ENCODE measurements around the gene RGL1. TPM values are rescaled to one million over a fixed set of nuclear protein-coding genes. Genes with fewer than 3 reads are reported as not detected.

Gene RGL1
- total and polyA plus RNA-seq, 2 donors (not counting 3 experiments of a cell fraction or from before 2014, with no cell fraction given), result 19.8 to 35.3 TPM

DNA sequence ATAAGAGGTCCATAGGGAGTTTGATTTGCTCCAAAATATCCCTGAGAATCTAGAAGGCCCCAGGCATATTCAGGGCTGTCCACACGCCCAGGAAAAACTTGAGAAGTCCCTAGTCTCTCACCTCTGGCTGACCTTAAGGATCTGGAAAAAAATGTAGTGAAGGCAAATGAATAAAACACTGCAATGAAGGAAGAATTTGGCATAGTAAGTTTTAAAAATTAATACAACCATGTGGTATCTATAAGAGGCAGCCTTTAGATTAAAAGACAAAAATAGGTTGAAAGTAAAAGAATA lies 141.3 kb downstream of the RGL1 start:
- no peaks in the 10 kb centered on the region for H3K9me3 ChIP-seq (replicated peaks; ENCODE audit: control insufficient read depth, insufficient read depth, low read length)
- H3K9ac ChIP-seq (replicated peaks; ENCODE audit: extremely low read depth, insufficient read depth, low read length), result no peak overlapping the region
- H3K4me1 ChIP-seq (ENCODE audit: control insufficient read depth, extremely low read depth, insufficient read depth, low read length), result no peaks in the 10 kb centered on the region
- intact Hi-C loops (cut with micrococcal nuclease), result no loop called here
- H3K27ac ChIP-seq (ENCODE audit: insufficient read depth, low read depth, low read length), result no peak overlapping the region
- H3K4me3 ChIP-seq (replicated peaks in 1 of 3; ENCODE audit: insufficient read depth in 1 of 3, low read depth in 1 of 3, low read length in 3 of 3), result no peak overlapping the region
- H3K36me3 ChIP-seq (ENCODE audit: control insufficient read depth in 2 of 2, extremely low read depth in 1 of 2, insufficient read depth in 2 of 2, low read length in 2 of 2), result no peaks in the 10 kb centered on the region
- H3K79me2 ChIP-seq (ENCODE audit: control insufficient read depth, insufficient read depth, low read length), result no peaks in the 10 kb centered on the region
- TF ChIP-seq, protein P1, sequence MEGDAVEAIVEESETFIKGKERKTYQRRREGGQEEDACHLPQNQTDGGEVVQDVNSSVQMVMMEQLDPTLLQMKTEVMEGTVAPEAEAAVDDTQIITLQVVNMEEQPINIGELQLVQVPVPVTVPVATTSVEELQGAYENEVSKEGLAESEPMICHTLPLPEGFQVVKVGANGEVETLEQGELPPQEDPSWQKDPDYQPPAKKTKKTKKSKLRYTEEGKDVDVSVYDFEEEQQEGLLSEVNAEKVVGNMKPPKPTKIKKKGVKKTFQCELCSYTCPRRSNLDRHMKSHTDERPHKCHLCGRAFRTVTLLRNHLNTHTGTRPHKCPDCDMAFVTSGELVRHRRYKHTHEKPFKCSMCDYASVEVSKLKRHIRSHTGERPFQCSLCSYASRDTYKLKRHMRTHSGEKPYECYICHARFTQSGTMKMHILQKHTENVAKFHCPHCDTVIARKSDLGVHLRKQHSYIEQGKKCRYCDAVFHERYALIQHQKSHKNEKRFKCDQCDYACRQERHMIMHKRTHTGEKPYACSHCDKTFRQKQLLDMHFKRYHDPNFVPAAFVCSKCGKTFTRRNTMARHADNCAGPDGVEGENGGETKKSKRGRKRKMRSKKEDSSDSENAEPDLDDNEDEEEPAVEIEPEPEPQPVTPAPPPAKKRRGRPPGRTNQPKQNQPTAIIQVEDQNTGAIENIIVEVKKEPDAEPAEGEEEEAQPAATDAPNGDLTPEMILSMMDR (IDR thresholded peaks at IDR 0.05; ENCODE audit: extremely low read depth in 1 of 2, insufficient read depth in 1 of 2, low read depth in 1 of 2, low read length in 2 of 2), result no peak
- TF ChIP-seq EZH2 (IDR thresholded peaks at IDR 0.05; ENCODE audit: borderline replicate concordance, low read depth, low read length, severe bottlenecking), result no peak
- no peak for TF ChIP-seq FOS (IDR thresholded peaks at IDR 0.05; ENCODE audit: borderline replicate concordance, insufficient read depth, low read length)
- no TSS peak for BruUV-seq (replicated peaks)
- peaks cover 8 to 15% of the 10 kb centered on the region in 2 experiments for H3K27me3 ChIP-seq (ENCODE audit: control insufficient read depth in 2 of 2, insufficient read depth in 2 of 2, low read length in 2 of 2)
- dilution Hi-C loops (cut with MboI; ENCODE audit: extremely low pct_ligation_motif_present, low sequenced_read_pairs), result no loop called here
- no peak for DNase-seq (ENCODE audit: low read depth, low spot score)
- POLR2A ChIA-PET, result no interaction called here
- no peaks in the 10 kb centered on the region for H4K20me1 ChIP-seq (replicated peaks; ENCODE audit: control insufficient read depth, extremely low read depth, insufficient read depth, low read length)
- no peak for FAIRE-seq
- no peak overlapping the region for H2AFZ ChIP-seq (ENCODE audit: low read depth, low read length)
- no peaks in the 10 kb centered on the region for H3K9me1 ChIP-seq (replicated peaks; ENCODE audit: control insufficient read depth, extremely low read depth, insufficient read depth, low read length)
- CTCF ChIA-PET, result interaction anchor here (1.0 kb wide), 1 partner anchor 15 kb away, joined by 3 read pairs; no protein-coding TSS in a partner anchor
- no peak overlapping the region for H3K4me2 ChIP-seq (ENCODE audit: insufficient read depth, low read length)

GRCh38 chr1:183947988-183948387 lies 143.1 kb downstream of the RGL1 start:
- Histone ChIP-seq H3K4me3 (replicated peaks in 1 of 3; ENCODE audit: insufficient read depth in 1 of 3, low read depth in 1 of 3, low read length in 3 of 3) (no peak overlapping the region), H3K9ac (replicated peaks; ENCODE audit: extremely low read depth, insufficient read depth, low read length) (no peak overlapping the region), H3K9me1 (replicated peaks; ENCODE audit: control insufficient read depth, extremely low read depth, insufficient read depth, low read length) (no peaks in the 10 kb centered on the region), H3K36me3 (ENCODE audit: control insufficient read depth in 2 of 2, extremely low read depth in 1 of 2, insufficient read depth in 2 of 2, low read length in 2 of 2) (no peaks in the 10 kb centered on the region), H3K27ac (ENCODE audit: insufficient read depth, low read depth, low read length) (no peak overlapping the region), H3K4me1 (ENCODE audit: control insufficient read depth, extremely low read depth, insufficient read depth, low read length) (no peaks in the 10 kb centered on the region), H4K20me1 (replicated peaks; ENCODE audit: control insufficient read depth, extremely low read depth, insufficient read depth, low read length) (no peaks in the 10 kb centered on the region), H3K79me2 (ENCODE audit: control insufficient read depth, insufficient read depth, low read length) (no peaks in the 10 kb centered on the region), H3K4me2 (ENCODE audit: insufficient read depth, low read length) (no peak overlapping the region), H2AFZ (ENCODE audit: low read depth, low read length) (no peak overlapping the region), H3K9me3 (replicated peaks; ENCODE audit: control insufficient read depth, insufficient read depth, low read length) (no peaks in the 10 kb centered on the region), H3K27me3 (ENCODE audit: control insufficient read depth in 2 of 2, insufficient read depth in 2 of 2, low read length in 2 of 2) (peaks cover 7 to 19% of the 10 kb centered on the region in 2 experiments)
- TF ChIP-seq GATA2 (IDR thresholded peaks at IDR 0.05; ENCODE audit: insufficient read depth, insufficient read length, low read depth, low read length), result no peak
- TF ChIP-seq FOS (IDR thresholded peaks at IDR 0.05; ENCODE audit: borderline replicate concordance, insufficient read depth, low read length), result no peak
- TF ChIP-seq POLR2A (IDR thresholded peaks at IDR 0.05; ENCODE audit: low read depth, low read length), result no peak
- no peak for TF ChIP-seq EZH2 (IDR thresholded peaks at IDR 0.05; ENCODE audit: borderline replicate concordance, low read depth, low read length, severe bottlenecking)
- no peak for TF ChIP-seq JUN (IDR thresholded peaks at IDR 0.05; ENCODE audit: borderline replicate concordance, insufficient read depth, insufficient read length, low read depth)
- TF ChIP-seq POLR2AphosphoS5 (IDR thresholded peaks at IDR 0.05; ENCODE audit: insufficient read depth, low read depth, low read length), result no peak
- TF ChIP-seq, protein P1 (IDR thresholded peaks at IDR 0.05; ENCODE audit: extremely low read depth in 1 of 2, insufficient read depth in 1 of 2, low read depth in 1 of 2, low read length in 2 of 2), result no peak
- TF ChIP-seq MYC (IDR thresholded peaks at IDR 0.05; ENCODE audit: low read depth, low read length), result no peak
- no peak for TF ChIP-seq MAX (IDR thresholded peaks at IDR 0.05; ENCODE audit: insufficient read depth, insufficient read length)
- no TSS peak for BruUV-seq (replicated peaks)
- DNase-seq (ENCODE audit: low read depth, low spot score), result no peak
- POLR2A ChIA-PET, result no interaction called here
- dilution Hi-C loops (cut with MboI; ENCODE audit: extremely low pct_ligation_motif_present, low sequenced_read_pairs), result no loop called here
- no peak for FAIRE-seq
- CTCF ChIA-PET, result no interaction called here
- intact Hi-C loops (cut with micrococcal nuclease), result no loop called here

Measured in endothelial cell of umbilical vein (primary cell).